Smooth muscle cell (in vitro differentiated cells): Measurements from ENCODE around the gene AGPAT2. TPM values are rescaled to one million over a fixed set of nuclear protein-coding genes. Genes with fewer than 3 reads are reported as not detected.

Experiments
- DNase-seq: peaks from one replicate; lab custom pipeline; 2025; ENCODE audit not compliant: unreplicated experiment; lab: John Stamatoyannopoulos, UW
- H2AFZ ChIP-seq: fragments of 200-600 bp; sonication (generic); 2 replicates; pipeline ENCODE4 v1.6.0; 2016; ENCODE audit warnings: antibody characterized with exemption, low read depth, mild to moderate bottlenecking
- H3F3A ChIP-seq: fragments of 200-600 bp; sonication (generic); 2 replicates; pipeline ENCODE4 v1.6.0; 2017; ENCODE audit warnings: antibody characterized with exemption, low read depth
- H3K27ac ChIP-seq: fragments of 200-600 bp; sonication (generic); 2 replicates; pipeline ENCODE4 v1.5.1; 2016; ENCODE audit warnings: low read depth, mild to moderate bottlenecking
- H3K27me3 ChIP-seq: fragments of 200-600 bp; sonication (generic); 2 replicates; pipeline ENCODE4 v1.6.1; 2016; ENCODE audit warnings: low read depth, mild to moderate bottlenecking
- H3K36me3 ChIP-seq: fragments of 200-600 bp; sonication (generic); 2 replicates; pipeline ENCODE4 v1.5.1; 2016; ENCODE audit warnings: low read depth
- H3K4me1 ChIP-seq: fragments of 200-600 bp; sonication (generic); 2 replicates; pipeline ENCODE4 v1.5.1; 2016; ENCODE audit warnings: low read depth
- H3K4me2 ChIP-seq: fragments of 200-600 bp; sonication (generic); 2 replicates; pipeline ENCODE4 v1.6.0; 2016; ENCODE audit warnings: mild to moderate bottlenecking
- H3K4me3 ChIP-seq: fragments of 200-600 bp; sonication (generic); 2 replicates; pipeline ENCODE4 v1.5.1; 2016; ENCODE audit warnings: mild to moderate bottlenecking
- H3K79me2 ChIP-seq: fragments of 200-600 bp; sonication (generic); 2 replicates; pipeline ENCODE4 v1.6.0; 2016; ENCODE audit warnings: low read depth, mild to moderate bottlenecking
- H3K9ac ChIP-seq: fragments of 200-600 bp; sonication (generic); 2 replicates; pipeline ENCODE4 v1.6.0; 2016; ENCODE audit warnings: low read depth
- H3K9me3 ChIP-seq: fragments of 200-600 bp; sonication (generic); replicated peaks from 2 replicates; pipeline ENCODE4 v1.5.1; 2016; ENCODE audit warnings: low read depth
- H4K20me1 ChIP-seq: fragments of 200-600 bp; sonication (generic); 2 replicates; pipeline ENCODE4 v1.6.0; 2016; ENCODE audit warnings: low read depth
- CTCF ChIP-seq: fragments of 200-600 bp; sonication (generic); IDR thresholded peaks from 2 replicates; pipeline ENCODE4 v1.5.1; 2017; ENCODE audit warnings: borderline replicate concordance, mild to moderate bottlenecking, antibody characterized with exemption; ENCODE audit not compliant: insufficient read depth, poor library complexity, severe bottlenecking
- WGBS: methylation state at CpG from one replicate; pipeline ENCODE4 v1.1.7; 2016; ENCODE audit warnings: low lambda C conversion rate; 5-methylcytosine and 5-hydroxymethylcytosine counted together
- polyA plus RNA-seq: library from polyadenylated mRNA; unstranded; fragments of >200 nt; fragmentation: Nextera tagmentation; extraction: Ambion mirVana; gene quantifications from 2 replicates; pipeline ENCODE4 v1.2.1, GENCODE V29; 2016
- total RNA-seq: library from RNA; depleted of rRNA; stranded (reverse); fragments of >200 nt; gene quantifications from 2 replicates; pipeline ENCODE4 v1.2.3, GENCODE V29; 2014

AGPAT2 gene
- total and polyA plus RNA-seq, 2 experiments from 2014 or later, result 42.9 to 105 TPM

GRCh38 chr9:136733611-136734010, 46.4 kb upstream of the AGPAT2 start:
- H3K9me3 ChIP-seq, result no peaks in the 10 kb centered on the region
- DNase-seq, result no peak
- H3K79me2 ChIP-seq, result peaks cover 16% of the 10 kb centered on the region
- H3K27me3 ChIP-seq, result no peaks in the 10 kb centered on the region
- H3K4me2 ChIP-seq, result no peak overlapping the region
- no peaks in the 10 kb centered on the region for H3K36me3 ChIP-seq
- H3K9ac ChIP-seq, result no peak overlapping the region
- no peaks in the 10 kb centered on the region for H3K4me1 ChIP-seq
- H3K4me3 ChIP-seq, result no peak overlapping the region
- no peak overlapping the region for H3K27ac ChIP-seq
- no peaks in the 10 kb centered on the region for H3F3A ChIP-seq
- 90% methylated on average over 12 of the region's 12 CpGs for WGBS
- H2AFZ ChIP-seq, result no peak overlapping the region
- TF ChIP-seq CTCF, result no peak
- H4K20me1 ChIP-seq, result peaks cover 13% of the 10 kb centered on the region

- no peaks in the 10 kb centered on the region for H3K27me3 ChIP-seq
- 56% methylated on average over 16 of the region's 16 CpGs for WGBS
- peaks cover 24% of the 10 kb centered on the region for H3K79me2 ChIP-seq
- H3F3A ChIP-seq, result no peaks in the 10 kb centered on the region
- no peak overlapping the region for H3K9ac ChIP-seq
- H3K4me3 ChIP-seq, result no peak overlapping the region
- no peaks in the 10 kb centered on the region for H3K36me3 ChIP-seq
- no peak for TF ChIP-seq CTCF
- peaks cover 3% of the 10 kb centered on the region for H3K4me1 ChIP-seq
- peaks cover 16% of the 10 kb centered on the region for H4K20me1 ChIP-seq
- no peak overlapping the region for H3K27ac ChIP-seq
- no peak overlapping the region for H2AFZ ChIP-seq
- no peak overlapping the region for H3K4me2 ChIP-seq
- no peaks in the 10 kb centered on the region for H3K9me3 ChIP-seq
- DNase-seq, result no peak
Observed at GRCh38 chr9:136732444-136733178, 45.4 kb upstream of the AGPAT2 start.

GRCh38 chr9:136729926-136730325, 42.7 kb upstream of the AGPAT2 start:
- H2AFZ ChIP-seq, result no peak overlapping the region
- H3K79me2 ChIP-seq, result peaks cover 36% of the 10 kb centered on the region
- no peak overlapping the region for H3K9ac ChIP-seq
- peaks cover 17% of the 10 kb centered on the region for H3K4me1 ChIP-seq
- no peak for DNase-seq
- no peak for TF ChIP-seq CTCF
- H3K27me3 ChIP-seq, result no peaks in the 10 kb centered on the region
- H4K20me1 ChIP-seq, result peaks cover 43% of the 10 kb centered on the region
- H3K4me3 ChIP-seq, result no peak overlapping the region
- H3F3A ChIP-seq, result no peaks in the 10 kb centered on the region
- H3K4me2 ChIP-seq, result no peak overlapping the region
- no peak overlapping the region for H3K27ac ChIP-seq
- H3K36me3 ChIP-seq, result no peaks in the 10 kb centered on the region
- no peaks in the 10 kb centered on the region for H3K9me3 ChIP-seq
- 98% methylated on average over 8 of the region's 8 CpGs for WGBS

- Histone ChIP-seq H3K36me3 (no peaks in the 10 kb centered on the region), H3K79me2 (peaks cover 36% of the 10 kb centered on the region), H3K27me3 (no peaks in the 10 kb centered on the region), H3K4me2 (peak overlapping the region; percentile 97), H2AFZ (no peak overlapping the region), H4K20me1 (peaks cover 51% of the 10 kb centered on the region), H3K9me3 (no peaks in the 10 kb centered on the region), H3K27ac (no peak overlapping the region), H3K4me3 (peak overlapping the region; percentile 98), H3K9ac (no peak overlapping the region), H3K4me1 (peaks cover 17% of the 10 kb centered on the region), H3F3A (no peaks in the 10 kb centered on the region)
- WGBS, result 79% methylated on average over 7 of the region's 7 CpGs
- TF ChIP-seq CTCF, result no peak
- no peak for DNase-seq
Observed at GRCh38 chr9:136729144-136729543, 41.9 kb upstream of the AGPAT2 start.
